WTC11 (cell line): ENCODE measurements around the gene CSF1R. TPM values are rescaled to one million over a fixed set of nuclear protein-coding genes. Genes with fewer than 3 reads are reported as not detected.

Experiments
- ATAC-seq: fragments of 200-7000 bp; cut with Tn5 transposase; 2 replicates; pipeline ENCODE4 v1.10.0; 2021; ENCODE audit warnings: mild to moderate bottlenecking, moderate library complexity
- CTCF ChIA-PET: fragments of 300-600 bp; sonication (Branson Sonifier 250); formaldehyde crosslinking; loops from one replicate; lab custom pipeline; 2021; ENCODE audit warnings: antibody characterized with exemption; lab: Charles Lee
- POLR2A ChIA-PET: fragments of 350-600 bp; sonication (Branson Sonifier 250); formaldehyde crosslinking; loops from one replicate; lab custom pipeline; 2021; ENCODE audit warnings: antibody characterized with exemption; lab: Charles Lee
- DNase-seq: peaks from one replicate; pipeline ENCODE4 v3.0.0; 2021; ENCODE audit warnings: low spot score
- H3K27ac Mint-ChIP-seq: 2 replicates; pipeline ENCODE4 v1.8.0; 2021; ENCODE audit warnings: mixed read lengths
- H3K27me3 Mint-ChIP-seq: 2 replicates; pipeline ENCODE4 v1.8.0; 2021; ENCODE audit warnings: low read depth, mild to moderate bottlenecking, moderate library complexity, mixed read lengths
- H3K36me3 Mint-ChIP-seq: 2 replicates; pipeline ENCODE4 v1.8.0; 2021; ENCODE audit warnings: mixed read lengths
- H3K4me1 Mint-ChIP-seq: 2 replicates; pipeline ENCODE4 v1.8.0; 2022; ENCODE audit warnings: mixed read lengths
- H3K4me3 Mint-ChIP-seq: 2 replicates; pipeline ENCODE4 v1.8.0; 2021; ENCODE audit warnings: mild to moderate bottlenecking, moderate library complexity, mixed read lengths
- H3K9me3 Mint-ChIP-seq: 2 replicates; pipeline ENCODE4 v1.8.0; 2021; ENCODE audit warnings: mixed read lengths
- CBFB ChIP-seq: sonication (generic); formaldehyde crosslinking; IDR thresholded peaks from 2 replicates; pipeline ENCODE4 v1.8.1; 2022; ENCODE audit warnings: mild to moderate bottlenecking, low read depth, missing genetic modification reagents
- CREB1 ChIP-seq: sonication (generic); formaldehyde crosslinking; IDR thresholded peaks from 2 replicates; pipeline ENCODE4 v1.8.0; 2023; ENCODE audit warnings: mild to moderate bottlenecking, missing genetic modification reagents
- CREM ChIP-seq: sonication (generic); formaldehyde crosslinking; IDR thresholded peaks from 2 replicates; pipeline ENCODE4 v1.8.1; 2022; ENCODE audit warnings: mild to moderate bottlenecking, missing genetic modification reagents, moderate library complexity
- EMX1 ChIP-seq: fragments of 250-450 bp; sonication (Bioruptor Pico); IDR thresholded peaks from 2 replicates; pipeline ENCODE4 v1.8.0; 2021; ENCODE audit warnings: mild to moderate bottlenecking
- FOXJ3 ChIP-seq: sonication (generic); formaldehyde crosslinking; IDR thresholded peaks from 2 replicates; pipeline ENCODE4 v1.9.0; 2021; ENCODE audit warnings: missing genetic modification reagents, mild to moderate bottlenecking, borderline replicate concordance
- IRF2 ChIP-seq: sonication (generic); formaldehyde crosslinking; IDR thresholded peaks from 2 replicates; pipeline ENCODE4 v1.8.0; 2022; ENCODE audit warnings: low read depth, missing genetic modification reagents, borderline replicate concordance
- JUN ChIP-seq: sonication (generic); formaldehyde crosslinking; IDR thresholded peaks from 2 replicates; pipeline ENCODE4 v1.8.0; 2023; ENCODE audit warnings: mild to moderate bottlenecking, missing genetic modification reagents
- MYBL2 ChIP-seq: sonication (generic); formaldehyde crosslinking; IDR thresholded peaks from 2 replicates; pipeline ENCODE4 v1.8.1; 2023; ENCODE audit warnings: mild to moderate bottlenecking, moderate library complexity, missing genetic modification reagents
- NFATC4 ChIP-seq: fragments of 250-450 bp; sonication (Bioruptor Pico); IDR thresholded peaks from 2 replicates; pipeline ENCODE4 v1.9.0; 2021; ENCODE audit warnings: mild to moderate bottlenecking
- OVOL2 ChIP-seq: fragments of 250-450 bp; sonication (Bioruptor Pico); IDR thresholded peaks from 2 replicates; pipeline ENCODE4 v1.9.0; 2021; ENCODE audit warnings: mild to moderate bottlenecking, borderline replicate concordance
- PREB ChIP-seq: sonication (generic); formaldehyde crosslinking; IDR thresholded peaks from 2 replicates; pipeline ENCODE4 v1.8.1; 2022; ENCODE audit warnings: mild to moderate bottlenecking, missing genetic modification reagents, moderate library complexity, borderline replicate concordance
- RELA ChIP-seq: sonication (generic); formaldehyde crosslinking; IDR thresholded peaks from 2 replicates; pipeline ENCODE4 v1.8.1; 2022; ENCODE audit warnings: missing genetic modification reagents, mild to moderate bottlenecking, borderline replicate concordance
- SP1 ChIP-seq: sonication (generic); formaldehyde crosslinking; conservative IDR thresholded peaks from 2 replicates; pipeline ENCODE4 v1.8.1; 2022; ENCODE audit warnings: missing genetic modification reagents
- ZNF317 ChIP-seq: sonication (generic); formaldehyde crosslinking; IDR thresholded peaks from 2 replicates; pipeline ENCODE4 v1.8.1; 2023; ENCODE audit warnings: low read depth, mild to moderate bottlenecking, moderate library complexity, missing genetic modification reagents, borderline replicate concordance
- ZNF396 ChIP-seq: fragments of 250-450 bp; sonication (Bioruptor Pico); IDR thresholded peaks from 2 replicates; pipeline ENCODE4 v1.8.0; 2021; ENCODE audit warnings: mild to moderate bottlenecking, moderate library complexity, borderline replicate concordance
- ZNF423 ChIP-seq: fragments of 250-450 bp; sonication (Bioruptor Pico); IDR thresholded peaks from 2 replicates; pipeline ENCODE4 v2.1.2; 2022; ENCODE audit warnings: mild to moderate bottlenecking, moderate library complexity
- ZNF671 ChIP-seq: fragments of 250-450 bp; sonication (Bioruptor Pico); IDR thresholded peaks from 2 replicates; pipeline ENCODE4 v1.8.0; 2021; ENCODE audit warnings: mild to moderate bottlenecking
- total RNA-seq: library from RNA; stranded (reverse); gene quantifications from 3 replicates; pipeline ENCODE4 v1.2.3, GENCODE V29; 2021
- TF ChIP-seq, protein P1 (sequence below): sonication (generic); formaldehyde crosslinking; conservative IDR thresholded peaks from 2 replicates; pipeline ENCODE4 v1.8.1; 2023; ENCODE audit warnings: mild to moderate bottlenecking, low read depth, missing genetic modification reagents, moderate library complexity
- TF ChIP-seq, protein P2 (sequence below): fragments of 250-450 bp; sonication (Bioruptor Pico); IDR thresholded peaks from 2 replicates; pipeline ENCODE4 v1.9.0; 2021; ENCODE audit warnings: moderate library complexity, mild to moderate bottlenecking, inconsistent platforms, borderline replicate concordance
- TF ChIP-seq, protein P3 (sequence below): sonication (generic); formaldehyde crosslinking; IDR thresholded peaks from 2 replicates; pipeline ENCODE4 v1.8.1; 2023; ENCODE audit warnings: mild to moderate bottlenecking, missing genetic modification reagents
- TF ChIP-seq, protein P4 (sequence below): fragments of 250-450 bp; sonication (Bioruptor Pico); conservative IDR thresholded peaks from 2 replicates; pipeline ENCODE4 v1.9.0; 2021; ENCODE audit warnings: mild to moderate bottlenecking

Gene CSF1R
- total RNA-seq, 1 experiment from 2014 or later: 0.20 TPM

GRCh38 chr5:150123542-150123941, 37.2 kb upstream of the CSF1R start:
- Mint-ChIP-seq H3K27ac (no peak overlapping the region), H3K4me1 (peaks cover 13% of the 10 kb centered on the region), H3K9me3 (no peaks in the 10 kb centered on the region), H3K36me3 (no peaks in the 10 kb centered on the region), H3K27me3 (peaks cover under 1% of the 10 kb centered on the region; the same call in 1 of the 2 replicates), H3K4me3 (no peak overlapping the region)
- ChIA-PET POLR2A (no interaction called here), CTCF (interaction anchor here (1.8 kb wide), 2 partner anchors 16 to 133 kb away, joined by 7 to 16 read pairs; no protein-coding TSS in a partner anchor)
- no peak for TF ChIP-seq CREM (CRISPR knock-in tag)
- TF ChIP-seq CBFB: no peak
- TF ChIP-seq, protein P1, sequence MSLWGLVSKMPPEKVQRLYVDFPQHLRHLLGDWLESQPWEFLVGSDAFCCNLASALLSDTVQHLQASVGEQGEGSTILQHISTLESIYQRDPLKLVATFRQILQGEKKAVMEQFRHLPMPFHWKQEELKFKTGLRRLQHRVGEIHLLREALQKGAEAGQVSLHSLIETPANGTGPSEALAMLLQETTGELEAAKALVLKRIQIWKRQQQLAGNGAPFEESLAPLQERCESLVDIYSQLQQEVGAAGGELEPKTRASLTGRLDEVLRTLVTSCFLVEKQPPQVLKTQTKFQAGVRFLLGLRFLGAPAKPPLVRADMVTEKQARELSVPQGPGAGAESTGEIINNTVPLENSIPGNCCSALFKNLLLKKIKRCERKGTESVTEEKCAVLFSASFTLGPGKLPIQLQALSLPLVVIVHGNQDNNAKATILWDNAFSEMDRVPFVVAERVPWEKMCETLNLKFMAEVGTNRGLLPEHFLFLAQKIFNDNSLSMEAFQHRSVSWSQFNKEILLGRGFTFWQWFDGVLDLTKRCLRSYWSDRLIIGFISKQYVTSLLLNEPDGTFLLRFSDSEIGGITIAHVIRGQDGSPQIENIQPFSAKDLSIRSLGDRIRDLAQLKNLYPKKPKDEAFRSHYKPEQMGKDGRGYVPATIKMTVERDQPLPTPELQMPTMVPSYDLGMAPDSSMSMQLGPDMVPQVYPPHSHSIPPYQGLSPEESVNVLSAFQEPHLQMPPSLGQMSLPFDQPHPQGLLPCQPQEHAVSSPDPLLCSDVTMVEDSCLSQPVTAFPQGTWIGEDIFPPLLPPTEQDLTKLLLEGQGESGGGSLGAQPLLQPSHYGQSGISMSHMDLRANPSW: no peak
- no peak for TF ChIP-seq ZNF396 (CRISPR knock-in tag)
- TF ChIP-seq RELA (CRISPR knock-in tag): no peak
- TF ChIP-seq ZNF671 (CRISPR knock-in tag): no peak
- TF ChIP-seq OVOL2 (CRISPR knock-in tag): no peak
- no peak for TF ChIP-seq MYBL2 (CRISPR knock-in tag)
- TF ChIP-seq, protein P2, sequence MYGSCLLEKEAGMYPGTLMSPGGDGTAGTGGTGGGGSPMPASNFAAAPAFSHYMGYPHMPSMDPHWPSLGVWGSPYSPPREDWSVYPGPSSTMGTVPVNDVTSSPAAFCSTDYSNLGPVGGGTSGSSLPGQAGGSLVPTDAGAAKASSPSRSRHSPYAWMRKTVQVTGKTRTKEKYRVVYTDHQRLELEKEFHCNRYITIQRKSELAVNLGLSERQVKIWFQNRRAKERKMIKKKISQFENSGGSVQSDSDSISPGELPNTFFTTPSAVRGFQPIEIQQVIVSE: no peak
- TF ChIP-seq FOXJ3: no peak
- no peak for TF ChIP-seq EMX1
- no peak for TF ChIP-seq JUN (CRISPR knock-in tag)
- TF ChIP-seq, protein P3, sequence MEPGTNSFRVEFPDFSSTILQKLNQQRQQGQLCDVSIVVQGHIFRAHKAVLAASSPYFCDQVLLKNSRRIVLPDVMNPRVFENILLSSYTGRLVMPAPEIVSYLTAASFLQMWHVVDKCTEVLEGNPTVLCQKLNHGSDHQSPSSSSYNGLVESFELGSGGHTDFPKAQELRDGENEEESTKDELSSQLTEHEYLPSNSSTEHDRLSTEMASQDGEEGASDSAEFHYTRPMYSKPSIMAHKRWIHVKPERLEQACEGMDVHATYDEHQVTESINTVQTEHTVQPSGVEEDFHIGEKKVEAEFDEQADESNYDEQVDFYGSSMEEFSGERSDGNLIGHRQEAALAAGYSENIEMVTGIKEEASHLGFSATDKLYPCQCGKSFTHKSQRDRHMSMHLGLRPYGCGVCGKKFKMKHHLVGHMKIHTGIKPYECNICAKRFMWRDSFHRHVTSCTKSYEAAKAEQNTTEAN (CRISPR knock-in tag): no peak
- no peak for TF ChIP-seq CREB1 (CRISPR knock-in tag)
- TF ChIP-seq, protein P4, sequence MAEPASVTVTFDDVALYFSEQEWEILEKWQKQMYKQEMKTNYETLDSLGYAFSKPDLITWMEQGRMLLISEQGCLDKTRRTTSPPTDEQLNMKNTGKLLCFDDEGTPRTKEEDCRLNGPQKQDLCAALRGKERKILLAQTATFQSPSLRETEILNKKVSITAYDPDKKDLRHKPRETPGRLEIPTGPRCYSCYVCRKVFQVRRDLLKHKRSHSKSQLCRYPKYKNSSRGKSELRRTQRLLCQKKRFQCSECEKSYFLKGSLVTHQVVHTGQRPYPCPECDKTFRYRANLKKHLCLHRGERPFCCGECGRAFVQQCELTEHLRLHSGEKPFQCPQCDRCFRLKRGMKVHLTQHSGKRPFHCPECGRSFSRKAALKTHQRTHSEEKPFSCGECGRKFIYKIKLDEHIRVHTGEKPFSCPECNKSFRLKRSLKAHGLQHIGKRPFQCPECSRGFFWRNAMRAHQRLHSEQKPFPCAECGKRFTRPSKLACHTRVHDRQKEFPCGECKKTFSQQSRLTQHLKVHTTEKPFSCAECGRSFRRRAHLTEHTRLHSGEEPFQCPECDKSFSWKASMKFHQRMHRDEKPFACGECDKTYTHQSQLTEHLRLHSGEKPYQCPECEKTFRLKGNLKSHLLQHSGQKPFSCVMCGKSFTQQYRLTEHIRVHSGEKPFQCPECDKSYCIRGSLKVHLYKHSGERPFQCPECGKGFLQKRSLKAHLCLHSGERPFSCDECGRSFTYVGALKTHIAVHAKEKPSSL (CRISPR knock-in tag): no peak
- no peak for ATAC-seq
- no peak for DNase-seq

- H3K27me3 Mint-ChIP-seq: no peaks in the 10 kb centered on the region
- peaks cover 11% of the 10 kb centered on the region for H3K4me1 Mint-ChIP-seq
- DNase-seq (no peak), ATAC-seq (no peak)
- ChIA-PET CTCF (interaction anchor here (0.5 to 1.8 kb wide), 26 partner anchors 8 to 133 kb away, joined by 3 to 16 read pairs (median 4); no protein-coding TSS in a partner anchor), POLR2A (no interaction called here)
- H3K27ac Mint-ChIP-seq: no peak overlapping the region
- no peak overlapping the region for H3K4me3 Mint-ChIP-seq
- no peaks in the 10 kb centered on the region for H3K36me3 Mint-ChIP-seq
- no peaks in the 10 kb centered on the region for H3K9me3 Mint-ChIP-seq
- TF ChIP-seq ZNF317 (CRISPR knock-in tag) (no peak), PREB (no peak), NFATC4 (no peak), IRF2 (CRISPR knock-in tag) (no peak), SP1 (CRISPR knock-in tag) (no peak), CBFB (no peak), ZNF423 (CRISPR knock-in tag) (no peak)
- TF ChIP-seq, protein P1: no peak
Measured at GRCh38 chr5:150122536-150123481, 36.5 kb upstream of the CSF1R start.
